Stimulated activated CD8-positive, alpha-beta memory T cell treated with anti-CD3 and anti-CD28 coated beads, Interleukin-12 subunit alpha, Interleukin-12 subunit beta, amount 100 ng/mL, for 24 hours (primary cell): ENCODE results near the gene PARP16.

Experiments used
- DNase-seq: peaks from one replicate; pipeline ENCODE4 v3.0.0-alpha.2; 2020; ENCODE audit errors: extremely low read depth

The PARP16 gene

GRCh38 chr15:65311760-65312159 lies 25.1 kb upstream of the PARP16 start:
- DNase-seq: no peak

GRCh38 chr15:65310431-65311137 lies 23.9 kb upstream of the PARP16 start:
- no peak for DNase-seq

GRCh38 chr15:65309882-65310418 lies 23.3 kb upstream of the PARP16 start:
- no peak for DNase-seq

GRCh38 chr15:65307978-65308377 lies 21.3 kb upstream of the PARP16 start:
- DNase-seq: no peak

- DNase-seq: no peak
Observed at GRCh38 chr15:65306551-65306950, 19.9 kb upstream of the PARP16 start.

GRCh38 chr15:65305776-65306175 lies 19.1 kb upstream of the PARP16 start:
- DNase-seq: no peak

- DNase-seq: no peak
Observed at GRCh38 chr15:65305150-65305758, 18.6 kb upstream of the PARP16 start.

- DNase-seq: no peak
Observed at GRCh38 chr15:65304381-65305149, 17.9 kb upstream of the PARP16 start, which contains the start of gene RNU5B-1. Gene RNU5B-1, plus strand, starts transcription at chr15:65304677.

- DNase-seq: no peak
Observed at GRCh38 chr15:65303687-65304380, 17.2 kb upstream of the PARP16 start.

- DNase-seq: no peak
Observed at GRCh38 chr15:65302061-65302460, 15.4 kb upstream of the PARP16 start.

- no peak for DNase-seq
Observed at GRCh38 chr15:65300924-65301441, 14.3 kb upstream of the PARP16 start.

- no peak for DNase-seq
Observed at GRCh38 chr15:65298731-65299130, 12.0 kb upstream of the PARP16 start.

- no peak for DNase-seq
Observed at GRCh38 chr15:65292938-65293518, 6.3 kb upstream of the PARP16 start.

GRCh38 chr15:65290228-65290627 lies 3.5 kb upstream of the PARP16 start:
- no peak for DNase-seq

GRCh38 chr15:65289261-65289854 lies 2.7 kb upstream of the PARP16 start:
- no peak for DNase-seq

GRCh38 chr15:65287520-65287855 lies 805 bp upstream of the PARP16 start:
- DNase-seq: no peak

GRCh38 chr15:65286069-65286703 lies 497 bp downstream of the PARP16 start:
- DNase-seq: no peak

- DNase-seq: no peak
Observed at GRCh38 chr15:65285291-65286068, 1.2 kb downstream of the PARP16 start.

GRCh38 chr15:65278480-65278879 lies 8.2 kb downstream of the PARP16 start:
- no peak for DNase-seq

- no peak for DNase-seq
Observed at GRCh38 chr15:65277015-65277414, 9.7 kb downstream of the PARP16 start.
